ENCODE results near the gene JCHAIN.
"Not testable (repeated sequence)": the region's sequence is repeated elsewhere in the genome, so short reads cannot be mapped to it uniquely, and the experiment has no call there.

JCHAIN gene

DNA sequence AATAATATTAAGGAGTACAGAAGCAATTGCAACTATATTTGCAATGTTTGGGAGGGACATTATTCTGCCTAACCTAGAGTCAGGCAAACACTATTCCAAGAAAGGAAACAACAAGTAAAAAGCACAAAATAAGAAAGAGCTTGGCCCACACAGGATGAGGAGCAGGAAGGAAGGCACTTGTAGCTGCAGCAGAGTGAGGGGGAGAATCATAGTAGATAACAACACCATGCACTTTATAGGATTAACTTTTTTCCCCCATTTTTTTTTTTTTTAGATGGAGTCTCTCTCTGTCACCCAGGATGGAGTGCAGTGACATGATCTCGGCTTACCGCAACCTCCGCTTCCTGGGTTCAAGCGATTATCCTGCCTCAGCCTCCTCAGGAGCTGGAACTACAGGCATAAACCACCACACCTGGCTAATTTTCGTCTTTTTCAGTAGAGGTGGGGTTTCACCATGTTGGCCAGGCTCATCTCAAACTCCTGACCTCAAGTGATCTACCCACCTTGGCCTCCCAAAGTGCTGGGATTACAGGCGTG lies 10.3 kb upstream of the JCHAIN start:
- no peak overlapping the region for H3K4me3 ChIP-seq (ENCODE audit: low read depth, low read length)
- TF ChIP-seq, protein P1, sequence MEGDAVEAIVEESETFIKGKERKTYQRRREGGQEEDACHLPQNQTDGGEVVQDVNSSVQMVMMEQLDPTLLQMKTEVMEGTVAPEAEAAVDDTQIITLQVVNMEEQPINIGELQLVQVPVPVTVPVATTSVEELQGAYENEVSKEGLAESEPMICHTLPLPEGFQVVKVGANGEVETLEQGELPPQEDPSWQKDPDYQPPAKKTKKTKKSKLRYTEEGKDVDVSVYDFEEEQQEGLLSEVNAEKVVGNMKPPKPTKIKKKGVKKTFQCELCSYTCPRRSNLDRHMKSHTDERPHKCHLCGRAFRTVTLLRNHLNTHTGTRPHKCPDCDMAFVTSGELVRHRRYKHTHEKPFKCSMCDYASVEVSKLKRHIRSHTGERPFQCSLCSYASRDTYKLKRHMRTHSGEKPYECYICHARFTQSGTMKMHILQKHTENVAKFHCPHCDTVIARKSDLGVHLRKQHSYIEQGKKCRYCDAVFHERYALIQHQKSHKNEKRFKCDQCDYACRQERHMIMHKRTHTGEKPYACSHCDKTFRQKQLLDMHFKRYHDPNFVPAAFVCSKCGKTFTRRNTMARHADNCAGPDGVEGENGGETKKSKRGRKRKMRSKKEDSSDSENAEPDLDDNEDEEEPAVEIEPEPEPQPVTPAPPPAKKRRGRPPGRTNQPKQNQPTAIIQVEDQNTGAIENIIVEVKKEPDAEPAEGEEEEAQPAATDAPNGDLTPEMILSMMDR (IDR thresholded peaks at IDR 0.05; ENCODE audit: borderline replicate concordance, insufficient read depth, low read depth, low read length) = no peak

- TF ChIP-seq, protein P1 (IDR thresholded peaks at IDR 0.05; ENCODE audit: borderline replicate concordance, insufficient read depth, low read depth, low read length) = no peak
- no peak overlapping the region for H3K4me3 ChIP-seq (ENCODE audit: low read depth, low read length)
Measured at GRCh38 chr4:70674731-70675130, 8.4 kb upstream of the JCHAIN start.

DNA sequence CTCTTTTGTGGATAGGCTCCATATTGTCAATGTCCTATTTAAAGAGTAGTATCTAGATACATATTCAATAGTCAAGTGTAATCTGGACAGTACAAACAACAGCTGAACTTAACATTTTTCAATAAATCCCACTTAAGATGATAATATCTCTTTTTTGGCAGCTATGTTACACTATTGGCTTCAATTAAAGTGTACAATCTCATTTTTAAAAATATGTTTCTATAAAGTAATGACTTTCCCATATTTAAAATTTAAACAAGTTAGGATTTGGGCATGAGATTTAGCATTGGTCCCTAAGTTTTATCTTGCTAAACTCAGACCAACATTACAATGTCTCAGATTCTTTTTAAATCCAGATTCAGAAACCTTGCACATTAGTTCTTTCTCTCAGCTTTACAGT lies 7.9 kb upstream of the JCHAIN start:
- no peak overlapping the region for H3K4me3 ChIP-seq (ENCODE audit: low read depth, low read length)
- TF ChIP-seq, protein P1 (IDR thresholded peaks at IDR 0.05; ENCODE audit: borderline replicate concordance, insufficient read depth, low read depth, low read length) = no peak

- no peak overlapping the region for H3K4me3 ChIP-seq (ENCODE audit: low read depth, low read length)
- TF ChIP-seq, protein P1 (IDR thresholded peaks at IDR 0.05; ENCODE audit: borderline replicate concordance, insufficient read depth, low read depth, low read length) = no peak
Measured at GRCh38 chr4:70671091-70671490, 4.8 kb upstream of the JCHAIN start.

GRCh38 chr4:70670332-70671014 lies 4.2 kb upstream of the JCHAIN start:
- no peak overlapping the region for H3K4me3 ChIP-seq (ENCODE audit: low read depth, low read length)
- TF ChIP-seq, protein P1 (IDR thresholded peaks at IDR 0.05; ENCODE audit: borderline replicate concordance, insufficient read depth, low read depth, low read length) = no peak

DNA sequence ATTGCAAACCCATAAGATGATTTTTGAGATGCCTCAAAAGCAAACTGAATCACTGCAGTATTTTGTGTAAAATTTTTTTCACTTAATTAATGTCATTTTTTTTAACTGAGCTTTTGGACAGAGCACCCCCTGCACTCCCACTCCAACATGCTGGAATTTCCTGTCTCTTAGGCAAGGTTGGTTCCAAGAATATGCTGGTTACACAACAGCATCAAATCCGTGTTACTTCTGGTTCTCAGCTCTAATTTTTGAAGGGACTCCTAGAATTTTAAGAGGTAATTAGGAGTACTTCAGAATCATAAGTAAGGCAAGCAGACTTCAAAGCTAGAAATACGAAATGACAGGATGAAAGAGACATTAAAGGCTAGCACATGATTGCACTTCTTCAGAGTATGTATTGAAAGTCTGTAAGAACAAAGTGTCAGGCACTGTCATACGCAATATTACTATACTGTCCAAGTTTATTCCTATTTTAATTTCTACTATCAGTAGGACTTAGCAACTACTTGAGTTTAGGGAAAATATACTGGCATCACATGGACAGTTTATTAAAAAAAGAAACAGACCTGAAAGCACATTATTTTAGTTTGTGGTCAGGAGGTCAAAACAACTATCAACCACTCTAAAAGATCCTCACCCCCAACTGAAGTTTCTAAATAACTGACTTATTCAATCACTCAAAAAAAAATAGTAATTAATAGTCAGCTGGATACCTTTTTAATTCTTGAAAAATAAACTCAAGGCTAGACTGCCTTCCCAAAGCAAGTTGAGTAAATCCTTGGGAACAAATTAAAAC lies 1.6 kb upstream of the JCHAIN start:
- H3K4me3 ChIP-seq (ENCODE audit: low read depth, low read length) = no peak overlapping the region

GRCh38 chr4:70661309-70661922 lies 4.9 kb downstream of the JCHAIN start:
- not testable (repeated sequence) for H3K4me3 ChIP-seq (ENCODE audit: low read depth, low read length)

More for the DNA sequence above, 1.6 kb upstream of the JCHAIN start:
- TF ChIP-seq, protein P1 (IDR thresholded peaks at IDR 0.05; ENCODE audit: borderline replicate concordance, insufficient read depth, low read depth, low read length) = no peak
